ENCODE measurements around the gene KIF5C.

Gene KIF5C

DNA sequence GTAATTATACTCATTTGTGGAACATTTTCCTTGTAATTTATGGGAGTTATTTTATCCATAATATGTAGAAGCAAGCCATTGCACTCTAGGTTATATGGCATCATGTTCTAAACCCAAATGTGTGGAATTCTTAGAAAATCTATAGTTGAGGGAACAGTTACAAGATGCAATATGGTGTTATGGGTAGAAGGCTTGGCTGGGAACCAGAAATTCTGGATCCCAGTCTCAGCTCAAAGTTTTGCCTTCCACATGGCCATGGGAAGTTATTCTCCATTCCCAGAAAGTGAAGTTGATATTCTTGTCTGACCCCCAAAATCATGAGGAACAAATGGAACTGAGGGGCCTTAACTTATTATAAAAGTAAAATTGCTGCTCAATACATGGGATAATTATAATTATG lies 38.0 kb downstream of the KIF5C start:
- TF ChIP-seq SPI1 (IDR thresholded peaks at IDR 0.05; ENCODE audit: borderline replicate concordance, low read depth) (no peak), GABPA (IDR thresholded peaks at IDR 0.05; ENCODE audit: low read depth) (no peak), POLR2AphosphoS5 (IDR thresholded peaks at IDR 0.05; ENCODE audit: low read depth) (no peak)
- TF ChIP-seq, protein P1, sequence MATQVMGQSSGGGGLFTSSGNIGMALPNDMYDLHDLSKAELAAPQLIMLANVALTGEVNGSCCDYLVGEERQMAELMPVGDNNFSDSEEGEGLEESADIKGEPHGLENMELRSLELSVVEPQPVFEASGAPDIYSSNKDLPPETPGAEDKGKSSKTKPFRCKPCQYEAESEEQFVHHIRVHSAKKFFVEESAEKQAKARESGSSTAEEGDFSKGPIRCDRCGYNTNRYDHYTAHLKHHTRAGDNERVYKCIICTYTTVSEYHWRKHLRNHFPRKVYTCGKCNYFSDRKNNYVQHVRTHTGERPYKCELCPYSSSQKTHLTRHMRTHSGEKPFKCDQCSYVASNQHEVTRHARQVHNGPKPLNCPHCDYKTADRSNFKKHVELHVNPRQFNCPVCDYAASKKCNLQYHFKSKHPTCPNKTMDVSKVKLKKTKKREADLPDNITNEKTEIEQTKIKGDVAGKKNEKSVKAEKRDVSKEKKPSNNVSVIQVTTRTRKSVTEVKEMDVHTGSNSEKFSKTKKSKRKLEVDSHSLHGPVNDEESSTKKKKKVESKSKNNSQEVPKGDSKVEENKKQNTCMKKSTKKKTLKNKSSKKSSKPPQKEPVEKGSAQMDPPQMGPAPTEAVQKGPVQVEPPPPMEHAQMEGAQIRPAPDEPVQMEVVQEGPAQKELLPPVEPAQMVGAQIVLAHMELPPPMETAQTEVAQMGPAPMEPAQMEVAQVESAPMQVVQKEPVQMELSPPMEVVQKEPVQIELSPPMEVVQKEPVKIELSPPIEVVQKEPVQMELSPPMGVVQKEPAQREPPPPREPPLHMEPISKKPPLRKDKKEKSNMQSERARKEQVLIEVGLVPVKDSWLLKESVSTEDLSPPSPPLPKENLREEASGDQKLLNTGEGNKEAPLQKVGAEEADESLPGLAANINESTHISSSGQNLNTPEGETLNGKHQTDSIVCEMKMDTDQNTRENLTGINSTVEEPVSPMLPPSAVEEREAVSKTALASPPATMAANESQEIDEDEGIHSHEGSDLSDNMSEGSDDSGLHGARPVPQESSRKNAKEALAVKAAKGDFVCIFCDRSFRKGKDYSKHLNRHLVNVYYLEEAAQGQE (IDR thresholded peaks at IDR 0.05; ENCODE audit: insufficient replicate concordance, low read depth) = no peak
- TF ChIP-seq, protein P2, sequence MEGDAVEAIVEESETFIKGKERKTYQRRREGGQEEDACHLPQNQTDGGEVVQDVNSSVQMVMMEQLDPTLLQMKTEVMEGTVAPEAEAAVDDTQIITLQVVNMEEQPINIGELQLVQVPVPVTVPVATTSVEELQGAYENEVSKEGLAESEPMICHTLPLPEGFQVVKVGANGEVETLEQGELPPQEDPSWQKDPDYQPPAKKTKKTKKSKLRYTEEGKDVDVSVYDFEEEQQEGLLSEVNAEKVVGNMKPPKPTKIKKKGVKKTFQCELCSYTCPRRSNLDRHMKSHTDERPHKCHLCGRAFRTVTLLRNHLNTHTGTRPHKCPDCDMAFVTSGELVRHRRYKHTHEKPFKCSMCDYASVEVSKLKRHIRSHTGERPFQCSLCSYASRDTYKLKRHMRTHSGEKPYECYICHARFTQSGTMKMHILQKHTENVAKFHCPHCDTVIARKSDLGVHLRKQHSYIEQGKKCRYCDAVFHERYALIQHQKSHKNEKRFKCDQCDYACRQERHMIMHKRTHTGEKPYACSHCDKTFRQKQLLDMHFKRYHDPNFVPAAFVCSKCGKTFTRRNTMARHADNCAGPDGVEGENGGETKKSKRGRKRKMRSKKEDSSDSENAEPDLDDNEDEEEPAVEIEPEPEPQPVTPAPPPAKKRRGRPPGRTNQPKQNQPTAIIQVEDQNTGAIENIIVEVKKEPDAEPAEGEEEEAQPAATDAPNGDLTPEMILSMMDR (IDR thresholded peaks at IDR 0.05; ENCODE audit: insufficient read depth, low read length) = no peak
- Histone ChIP-seq H3K27me3 (ENCODE audit: insufficient read depth, poor library complexity, severe bottlenecking) (peaks cover 5% of the 10 kb centered on the region), H3K27ac (replicated peaks) (no peak overlapping the region), H3K4me3 (replicated peaks; ENCODE audit: insufficient read depth, low read length) (no peak overlapping the region)
- DNase-seq (ENCODE audit: low read depth in 1 of 2, low spot score in 1 of 2) = no peak

DNA sequence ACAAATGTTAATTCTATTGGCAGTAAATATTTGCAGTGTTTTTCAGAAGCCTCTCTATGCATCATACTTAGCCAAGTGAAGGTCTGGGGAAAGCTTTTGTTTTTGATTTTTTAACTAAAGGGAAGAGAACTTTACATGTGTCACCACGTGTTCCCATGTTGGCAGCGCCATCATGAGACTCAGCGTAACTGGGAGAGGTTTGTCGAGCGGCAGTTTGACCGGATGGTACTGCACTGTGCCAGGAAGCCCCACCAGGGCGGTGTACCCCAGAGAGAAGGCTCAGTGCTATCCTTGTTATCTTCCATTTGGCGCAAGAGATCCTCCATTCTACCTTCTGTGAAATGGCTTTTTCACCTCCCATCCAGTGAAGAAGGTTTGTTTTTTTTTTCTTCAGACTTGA lies 38.5 kb downstream of the KIF5C start:
- Histone ChIP-seq H3K27ac (replicated peaks) (no peak overlapping the region), H3K4me3 (replicated peaks; ENCODE audit: insufficient read depth, low read length) (no peak overlapping the region), H3K27me3 (ENCODE audit: insufficient read depth, poor library complexity, severe bottlenecking) (peaks cover 5% of the 10 kb centered on the region)
- no peak for TF ChIP-seq POLR2AphosphoS5 (IDR thresholded peaks at IDR 0.05; ENCODE audit: low read depth)
- no peak for TF ChIP-seq SPI1 (IDR thresholded peaks at IDR 0.05; ENCODE audit: borderline replicate concordance, low read depth)
- TF ChIP-seq, protein P2 (IDR thresholded peaks at IDR 0.05; ENCODE audit: insufficient read depth, low read length) = no peak
- TF ChIP-seq, protein P1 (IDR thresholded peaks at IDR 0.05; ENCODE audit: insufficient replicate concordance, low read depth) = no peak
- TF ChIP-seq GABPA (IDR thresholded peaks at IDR 0.05; ENCODE audit: low read depth) = no peak
- no peak for DNase-seq (ENCODE audit: low read depth in 1 of 2, low spot score in 1 of 2)

DNA sequence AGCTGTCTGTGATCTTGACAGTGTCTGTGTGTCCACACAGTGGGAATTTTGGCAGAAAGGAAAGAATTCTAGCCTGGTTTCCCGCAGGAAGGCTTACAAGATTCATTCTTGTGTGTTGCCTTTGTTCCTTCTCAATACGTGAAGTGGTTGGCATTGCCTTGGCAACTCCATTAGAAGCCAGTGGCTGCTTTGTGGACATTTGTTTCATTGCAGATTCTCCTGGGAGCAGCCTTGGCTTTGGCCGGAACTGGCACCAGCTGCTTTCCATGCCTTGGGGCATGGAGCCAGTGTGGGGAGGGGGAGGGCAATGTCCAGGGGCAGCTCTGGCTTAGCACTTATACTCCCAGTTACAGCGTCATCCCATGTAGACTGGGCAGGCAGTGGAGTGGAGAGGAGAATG lies 39.4 kb downstream of the KIF5C start:
- DNase-seq (ENCODE audit: low read depth in 1 of 2, low spot score in 1 of 2) = no peak
- Histone ChIP-seq H3K27ac (replicated peaks) (no peak overlapping the region), H3K4me3 (replicated peaks; ENCODE audit: insufficient read depth, low read length) (no peak overlapping the region), H3K27me3 (ENCODE audit: insufficient read depth, poor library complexity, severe bottlenecking) (peaks cover 2% of the 10 kb centered on the region)
- TF ChIP-seq, protein P1 (IDR thresholded peaks at IDR 0.05; ENCODE audit: insufficient replicate concordance, low read depth) = no peak
- TF ChIP-seq POLR2AphosphoS5 (IDR thresholded peaks at IDR 0.05; ENCODE audit: low read depth) (no peak), GABPA (IDR thresholded peaks at IDR 0.05; ENCODE audit: low read depth) (no peak), SPI1 (IDR thresholded peaks at IDR 0.05; ENCODE audit: borderline replicate concordance, low read depth) (no peak)
- TF ChIP-seq, protein P2 (IDR thresholded peaks at IDR 0.05; ENCODE audit: insufficient read depth, low read length) = no peak
